ENCODE measurements around the gene SERPINA9.

Gene SERPINA9

GRCh38 chr14:94476023-94476422, at the start of gene SERPINA9:
TSS of gene SERPINA9 (minus strand) at chr14:94476197. CDS start at chr14:94469840, 6,357 bp downstream.
- DNase-seq (ENCODE audit: low read depth) = no peak
- no peak for TF ChIP-seq CTCF (IDR thresholded peaks at IDR 0.05; ENCODE audit: control insufficient read depth, insufficient read depth, low read depth, low read length, missing control alignments)
- no peak within 1 kb of the TSS for H3K4me3 ChIP-seq (ENCODE audit: control insufficient read depth, low read depth, low read length)

- TF ChIP-seq CTCF (IDR thresholded peaks at IDR 0.05; ENCODE audit: control insufficient read depth, insufficient read depth, low read depth, low read length, missing control alignments) = no peak
- DNase-seq (ENCODE audit: low read depth) = no peak
Observed at GRCh38 chr14:94524093-94524492, 48.1 kb upstream of the SERPINA9 start.

GRCh38 chr14:94523265-94523664, 47.3 kb upstream of the SERPINA9 start:
- H3K4me3 ChIP-seq (ENCODE audit: control insufficient read depth, low read depth, low read length) = no peak overlapping the region
- DNase-seq (ENCODE audit: low read depth) = no peak
- TF ChIP-seq CTCF (IDR thresholded peaks at IDR 0.05; ENCODE audit: control insufficient read depth, insufficient read depth, low read depth, low read length, missing control alignments) = no peak

More at GRCh38 chr14:94524093-94524492, 48.1 kb upstream of the SERPINA9 start:
- no peak overlapping the region for H3K4me3 ChIP-seq (ENCODE audit: control insufficient read depth, low read depth, low read length)

GRCh38 chr14:94522115-94522724, 46.2 kb upstream of the SERPINA9 start:
- no peak overlapping the region for H3K4me3 ChIP-seq (ENCODE audit: control insufficient read depth, low read depth, low read length)
- no peak for TF ChIP-seq CTCF (IDR thresholded peaks at IDR 0.05; ENCODE audit: control insufficient read depth, insufficient read depth, low read depth, low read length, missing control alignments)

GRCh38 chr14:94521375-94522114, 45.5 kb upstream of the SERPINA9 start:
- DNase-seq (ENCODE audit: low read depth) = no peak
- H3K4me3 ChIP-seq (ENCODE audit: control insufficient read depth, low read depth, low read length) = no peak overlapping the region
- TF ChIP-seq CTCF (IDR thresholded peaks at IDR 0.05; ENCODE audit: control insufficient read depth, insufficient read depth, low read depth, low read length, missing control alignments) = no peak

More at GRCh38 chr14:94522115-94522724, 46.2 kb upstream of the SERPINA9 start:
- no peak for DNase-seq (ENCODE audit: low read depth)

- DNase-seq (ENCODE audit: low read depth) = no peak
- TF ChIP-seq CTCF (IDR thresholded peaks at IDR 0.05; ENCODE audit: control insufficient read depth, insufficient read depth, low read depth, low read length, missing control alignments) = no peak
- no peak overlapping the region for H3K4me3 ChIP-seq (ENCODE audit: control insufficient read depth, low read depth, low read length)
Observed at GRCh38 chr14:94517641-94518257, 41.8 kb upstream of the SERPINA9 start.

Measured in AG09309 (cell line).